Esophagus muscularis mucosa (tissue), 4 donors: ENCODE measurements around the gene XRCC6.

Experiments
- EP300 ChIP-seq: sonication (generic); formaldehyde crosslinking; IDR thresholded peaks from one replicate; pipeline ENCODE4 v1.6.1; 2017; ENCODE audit warnings: antibody characterized with exemption
- POLR2A ChIP-seq: fragments of 450-650 bp; IDR thresholded peaks from one replicate; pipeline ENCODE4 v1.6.1; 2017; ENCODE audit warnings: antibody characterized with exemption, moderate library complexity, mild to moderate bottlenecking, low read depth
- POLR2AphosphoS5 ChIP-seq, 2 donors: sonication (generic); formaldehyde crosslinking; IDR thresholded peaks; one replicate each; pipeline ENCODE4 v1.6.1; 2017; ENCODE audit warnings: antibody characterized with exemption in 2 of 2
- TF ChIP-seq, protein P1 (sequence below), 3 experiments: fragments of 200-600 bp in 2 of 3; fragments of 450-650 bp in 1 of 3; sonication (generic) in 2 of 3; IDR thresholded peaks; one replicate each; pipeline ENCODE4 v1.5.1; 2017 to 2019; ENCODE audit warnings: antibody characterized with exemption in 3 of 3, mild to moderate bottlenecking in 2 of 3, moderate library complexity in 1 of 3

DNA sequence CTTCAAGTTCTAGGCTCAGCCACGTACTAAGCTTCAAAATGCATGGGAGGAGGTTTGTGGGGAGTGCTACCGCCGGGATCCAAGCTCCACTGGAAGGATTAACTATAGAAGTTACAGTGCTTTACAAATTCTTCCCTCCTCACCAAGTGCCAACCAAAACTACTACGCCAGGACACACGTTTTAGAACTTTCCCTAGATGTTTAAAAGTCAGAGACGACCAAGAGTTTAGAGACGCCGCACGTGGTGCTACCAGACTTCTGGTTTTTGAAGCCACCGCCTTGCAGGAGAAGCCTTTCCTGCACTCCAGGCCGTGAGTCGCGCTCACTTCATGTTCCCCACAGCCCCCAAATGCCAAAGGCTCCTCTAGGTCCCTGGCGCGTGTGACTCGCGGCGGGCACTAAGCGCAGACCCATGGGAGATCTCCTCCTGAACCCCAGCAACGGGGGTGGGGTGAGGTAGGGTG lies 66.8 kb downstream of the XRCC6 start:
- TF ChIP-seq POLR2A (no peak), POLR2AphosphoS5 (IDR thresholded peaks at IDR 0.05) (no peak), EP300 (no peak)
- TF ChIP-seq, protein P1, sequence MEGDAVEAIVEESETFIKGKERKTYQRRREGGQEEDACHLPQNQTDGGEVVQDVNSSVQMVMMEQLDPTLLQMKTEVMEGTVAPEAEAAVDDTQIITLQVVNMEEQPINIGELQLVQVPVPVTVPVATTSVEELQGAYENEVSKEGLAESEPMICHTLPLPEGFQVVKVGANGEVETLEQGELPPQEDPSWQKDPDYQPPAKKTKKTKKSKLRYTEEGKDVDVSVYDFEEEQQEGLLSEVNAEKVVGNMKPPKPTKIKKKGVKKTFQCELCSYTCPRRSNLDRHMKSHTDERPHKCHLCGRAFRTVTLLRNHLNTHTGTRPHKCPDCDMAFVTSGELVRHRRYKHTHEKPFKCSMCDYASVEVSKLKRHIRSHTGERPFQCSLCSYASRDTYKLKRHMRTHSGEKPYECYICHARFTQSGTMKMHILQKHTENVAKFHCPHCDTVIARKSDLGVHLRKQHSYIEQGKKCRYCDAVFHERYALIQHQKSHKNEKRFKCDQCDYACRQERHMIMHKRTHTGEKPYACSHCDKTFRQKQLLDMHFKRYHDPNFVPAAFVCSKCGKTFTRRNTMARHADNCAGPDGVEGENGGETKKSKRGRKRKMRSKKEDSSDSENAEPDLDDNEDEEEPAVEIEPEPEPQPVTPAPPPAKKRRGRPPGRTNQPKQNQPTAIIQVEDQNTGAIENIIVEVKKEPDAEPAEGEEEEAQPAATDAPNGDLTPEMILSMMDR (IDR thresholded peaks at IDR 0.05): no peak
